ENCODE results near the gene THPO. TPM values are rescaled to one million over a fixed set of nuclear protein-coding genes. Genes with fewer than 3 reads are reported as not detected.

Gene THPO
- total and polyA plus RNA-seq, 2 donors (not counting 3 experiments of a cell fraction or from before 2014, with no cell fraction given), result 0.08 TPM; not detected in 1

- Histone ChIP-seq H3K27me3 (ENCODE audit: control insufficient read depth in 2 of 2, insufficient read depth in 2 of 2, low read length in 2 of 2) (no peaks in the 10 kb centered on the region), H4K20me1 (replicated peaks; ENCODE audit: control insufficient read depth, extremely low read depth, insufficient read depth, low read length) (no peaks in the 10 kb centered on the region), H3K9me1 (replicated peaks; ENCODE audit: control insufficient read depth, extremely low read depth, insufficient read depth, low read length) (no peaks in the 10 kb centered on the region), H2AFZ (ENCODE audit: low read depth, low read length) (no peak overlapping the region), H3K4me3 (replicated peaks in 1 of 3; ENCODE audit: insufficient read depth in 1 of 3, low read depth in 1 of 3, low read length in 3 of 3) (no peak overlapping the region), H3K4me2 (ENCODE audit: insufficient read depth, low read length) (no peak overlapping the region), H3K36me3 (ENCODE audit: control insufficient read depth in 2 of 2, extremely low read depth in 1 of 2, insufficient read depth in 2 of 2, low read length in 2 of 2) (no peaks in the 10 kb centered on the region), H3K9ac (replicated peaks; ENCODE audit: extremely low read depth, insufficient read depth, low read length) (no peak overlapping the region), H3K4me1 (ENCODE audit: control insufficient read depth, extremely low read depth, insufficient read depth, low read length) (no peaks in the 10 kb centered on the region), H3K9me3 (replicated peaks; ENCODE audit: control insufficient read depth, insufficient read depth, low read length) (no peaks in the 10 kb centered on the region), H3K79me2 (ENCODE audit: control insufficient read depth, insufficient read depth, low read length) (no peaks in the 10 kb centered on the region), H3K27ac (ENCODE audit: insufficient read depth, low read depth, low read length) (no peak overlapping the region)
- no peak for TF ChIP-seq POLR2A (IDR thresholded peaks at IDR 0.05; ENCODE audit: low read depth, low read length)
- TF ChIP-seq, protein P1, sequence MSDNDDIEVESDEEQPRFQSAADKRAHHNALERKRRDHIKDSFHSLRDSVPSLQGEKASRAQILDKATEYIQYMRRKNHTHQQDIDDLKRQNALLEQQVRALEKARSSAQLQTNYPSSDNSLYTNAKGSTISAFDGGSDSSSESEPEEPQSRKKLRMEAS (IDR thresholded peaks at IDR 0.05; ENCODE audit: insufficient read depth, insufficient read length), result no peak
- no peak for TF ChIP-seq EZH2 (IDR thresholded peaks at IDR 0.05; ENCODE audit: borderline replicate concordance, low read depth, low read length, severe bottlenecking)
- TF ChIP-seq POLR2AphosphoS5 (IDR thresholded peaks at IDR 0.05; ENCODE audit: insufficient read depth, low read depth, low read length), result no peak
- no peak for TF ChIP-seq JUN (IDR thresholded peaks at IDR 0.05; ENCODE audit: borderline replicate concordance, insufficient read depth, insufficient read length, low read depth)
- no peak for TF ChIP-seq FOS (IDR thresholded peaks at IDR 0.05; ENCODE audit: borderline replicate concordance, insufficient read depth, low read length)
- TF ChIP-seq, protein P2, sequence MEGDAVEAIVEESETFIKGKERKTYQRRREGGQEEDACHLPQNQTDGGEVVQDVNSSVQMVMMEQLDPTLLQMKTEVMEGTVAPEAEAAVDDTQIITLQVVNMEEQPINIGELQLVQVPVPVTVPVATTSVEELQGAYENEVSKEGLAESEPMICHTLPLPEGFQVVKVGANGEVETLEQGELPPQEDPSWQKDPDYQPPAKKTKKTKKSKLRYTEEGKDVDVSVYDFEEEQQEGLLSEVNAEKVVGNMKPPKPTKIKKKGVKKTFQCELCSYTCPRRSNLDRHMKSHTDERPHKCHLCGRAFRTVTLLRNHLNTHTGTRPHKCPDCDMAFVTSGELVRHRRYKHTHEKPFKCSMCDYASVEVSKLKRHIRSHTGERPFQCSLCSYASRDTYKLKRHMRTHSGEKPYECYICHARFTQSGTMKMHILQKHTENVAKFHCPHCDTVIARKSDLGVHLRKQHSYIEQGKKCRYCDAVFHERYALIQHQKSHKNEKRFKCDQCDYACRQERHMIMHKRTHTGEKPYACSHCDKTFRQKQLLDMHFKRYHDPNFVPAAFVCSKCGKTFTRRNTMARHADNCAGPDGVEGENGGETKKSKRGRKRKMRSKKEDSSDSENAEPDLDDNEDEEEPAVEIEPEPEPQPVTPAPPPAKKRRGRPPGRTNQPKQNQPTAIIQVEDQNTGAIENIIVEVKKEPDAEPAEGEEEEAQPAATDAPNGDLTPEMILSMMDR (IDR thresholded peaks at IDR 0.05; ENCODE audit: extremely low read depth in 1 of 2, insufficient read depth in 1 of 2, low read depth in 1 of 2, low read length in 2 of 2), result no peak
- no peak for TF ChIP-seq GATA2 (IDR thresholded peaks at IDR 0.05; ENCODE audit: insufficient read depth, insufficient read length, low read depth, low read length)
- TF ChIP-seq MYC (IDR thresholded peaks at IDR 0.05; ENCODE audit: low read depth, low read length), result no peak
- no TSS peak for BruUV-seq (replicated peaks)
- dilution Hi-C loops (cut with MboI; ENCODE audit: extremely low pct_ligation_motif_present, low sequenced_read_pairs) (no loop called here), intact Hi-C loops (cut with micrococcal nuclease) (no loop called here)
- FAIRE-seq (no peak), DNase-seq (ENCODE audit: low read depth, low spot score) (no peak)
- ChIA-PET CTCF (interaction anchor here (0.5 to 13.7 kb wide), 8 partner anchors 44 to 126 kb away, joined by 3 to 198 read pairs (median 4); no protein-coding TSS in a partner anchor), POLR2A (no interaction called here)
Observed at GRCh38 chr3:184419171-184419570, 41.2 kb upstream of the THPO start.

All from endothelial cell of umbilical vein (primary cell).